ENCODE results near the gene CNTN5. TPM values are rescaled to one million over a fixed set of nuclear protein-coding genes. Genes with fewer than 3 reads are reported as not detected.

Gene CNTN5
- total and polyA plus RNA-seq, 10 of the 15 experiments (the other 5 are each of a cell fraction or from before 2014, with no cell fraction given), result 0.01 TPM; not detected in 9

DNA sequence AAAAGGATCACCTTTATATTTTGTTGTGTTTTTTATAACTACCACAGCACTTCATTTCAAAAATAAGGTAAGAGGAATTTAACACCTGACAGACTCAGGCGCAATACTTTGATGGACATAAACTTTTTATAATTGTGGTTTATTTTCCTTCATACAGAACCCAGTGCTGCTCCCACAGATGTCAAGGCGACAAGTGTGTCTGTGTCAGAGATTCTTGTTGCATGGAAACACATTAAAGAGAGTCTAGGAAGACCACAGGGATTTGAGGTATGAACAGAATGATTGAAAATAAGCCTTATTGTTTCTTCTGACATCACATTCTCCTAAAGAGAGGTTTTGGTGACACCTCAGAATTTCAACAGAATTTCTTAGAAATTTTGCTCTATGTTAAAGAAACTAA, 1287.5 kb downstream of the CNTN5 start:
- BruUV-seq (replicated peaks), result no TSS peak
- FAIRE-seq, result no peak
- WGBS (ENCODE audit: insufficient coverage, insufficient replicate concordance, low lambda C conversion rate, missing lambda C conversion rate), result 45% methylated on average over 2 of the region's 2 CpGs

DNA sequence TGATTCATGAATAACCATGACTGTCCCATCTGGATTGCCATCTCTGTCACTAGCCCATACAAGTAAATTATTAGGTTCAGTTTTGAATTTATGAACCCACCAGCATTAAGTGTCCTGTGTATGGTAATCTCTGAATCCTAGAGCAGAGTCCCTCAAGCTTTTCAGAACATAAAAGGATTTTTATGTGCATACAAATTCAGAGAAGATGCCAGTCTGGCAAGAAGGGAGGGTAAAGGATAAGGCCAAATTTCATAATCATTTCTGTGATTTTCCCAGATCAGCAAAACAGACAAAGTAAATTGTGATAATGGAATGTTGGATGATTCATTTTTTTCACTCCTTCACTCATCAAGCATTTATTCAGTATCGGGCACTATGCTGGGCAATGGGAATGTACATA, 1295.2 kb downstream of the CNTN5 start:
- SMC1A ChIA-PET (ENCODE audit: uncharacterized antibody, unreplicated experiment), result no interaction called here
- H2AFZ ChIP-seq (ENCODE audit: control insufficient read depth, low read depth, low read length), result no peak overlapping the region
- H3K9ac ChIP-seq (ENCODE audit: control insufficient read depth, insufficient read depth, low read length), result no peak overlapping the region
- 11% methylated on average over 1 of the region's 1 CpG for WGBS (ENCODE audit: insufficient coverage, insufficient replicate concordance, low lambda C conversion rate, missing lambda C conversion rate)
- no peak for DNase-seq (ENCODE audit: low read depth, low spot score)
- H3K4me2 ChIP-seq (ENCODE audit: control insufficient read depth, insufficient read depth), result no peak overlapping the region
- no peaks in the 10 kb centered on the region for H3K36me3 ChIP-seq (ENCODE audit: control insufficient read depth in 2 of 2, insufficient read depth in 2 of 2, low read length in 1 of 2)
- in situ Hi-C loops (cut with MboI) (no loop called here), intact Hi-C loops (cut with micrococcal nuclease; ENCODE audit: unreplicated experiment) (no loop called here)
- H4K20me1 ChIP-seq (ENCODE audit: control insufficient read depth, insufficient read depth), result no peaks in the 10 kb centered on the region
- no peak for ATAC-seq
- BruUV-seq (replicated peaks), result no TSS peak
- no peaks in the 10 kb centered on the region for H3K9me3 ChIP-seq (replicated peaks; ENCODE audit: control insufficient read depth, insufficient read depth, low read length)
- H3K79me2 ChIP-seq (ENCODE audit: control insufficient read depth, insufficient read depth, low read length), result no peaks in the 10 kb centered on the region
- POLR2A ChIA-PET, result no interaction called here
- H3K4me1 ChIP-seq (ENCODE audit: control insufficient read depth, insufficient read depth, low read length), result no peaks in the 10 kb centered on the region
- H3K4me3 ChIP-seq, result no peak overlapping the region
- RAD21 ChIA-PET (ENCODE audit: unreplicated experiment), result no interaction called here
- H3K27me3 ChIP-seq (replicated peaks in 1 of 2; ENCODE audit: control insufficient read depth in 2 of 2, insufficient read depth in 2 of 2, low read length in 1 of 2), result no peaks in the 10 kb centered on the region
- no peak for FAIRE-seq
- CTCF ChIA-PET, result no interaction called here
- H3K27ac ChIP-seq (ENCODE audit: control insufficient read depth, insufficient read depth), result no peak overlapping the region
- TF ChIP-seq, protein P1, sequence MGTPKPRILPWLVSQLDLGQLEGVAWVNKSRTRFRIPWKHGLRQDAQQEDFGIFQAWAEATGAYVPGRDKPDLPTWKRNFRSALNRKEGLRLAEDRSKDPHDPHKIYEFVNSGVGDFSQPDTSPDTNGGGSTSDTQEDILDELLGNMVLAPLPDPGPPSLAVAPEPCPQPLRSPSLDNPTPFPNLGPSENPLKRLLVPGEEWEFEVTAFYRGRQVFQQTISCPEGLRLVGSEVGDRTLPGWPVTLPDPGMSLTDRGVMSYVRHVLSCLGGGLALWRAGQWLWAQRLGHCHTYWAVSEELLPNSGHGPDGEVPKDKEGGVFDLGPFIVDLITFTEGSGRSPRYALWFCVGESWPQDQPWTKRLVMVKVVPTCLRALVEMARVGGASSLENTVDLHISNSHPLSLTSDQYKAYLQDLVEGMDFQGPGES (IDR thresholded peaks at IDR 0.05), result no peak
- TF ChIP-seq ATF7 (IDR thresholded peaks at IDR 0.05; ENCODE audit: low read depth), result no peak
- no peak for TF ChIP-seq IRF4 (IDR thresholded peaks at IDR 0.05; ENCODE audit: low read depth, low read length)
- no peak for TF ChIP-seq ZSCAN29 (IDR thresholded peaks at IDR 0.05)
- no peak for TF ChIP-seq PAX8 (IDR thresholded peaks at IDR 0.05)
- no peak for TF ChIP-seq POLR2AphosphoS5 (IDR thresholded peaks at IDR 0.05; ENCODE audit: low read length)
- TF ChIP-seq, protein P2, sequence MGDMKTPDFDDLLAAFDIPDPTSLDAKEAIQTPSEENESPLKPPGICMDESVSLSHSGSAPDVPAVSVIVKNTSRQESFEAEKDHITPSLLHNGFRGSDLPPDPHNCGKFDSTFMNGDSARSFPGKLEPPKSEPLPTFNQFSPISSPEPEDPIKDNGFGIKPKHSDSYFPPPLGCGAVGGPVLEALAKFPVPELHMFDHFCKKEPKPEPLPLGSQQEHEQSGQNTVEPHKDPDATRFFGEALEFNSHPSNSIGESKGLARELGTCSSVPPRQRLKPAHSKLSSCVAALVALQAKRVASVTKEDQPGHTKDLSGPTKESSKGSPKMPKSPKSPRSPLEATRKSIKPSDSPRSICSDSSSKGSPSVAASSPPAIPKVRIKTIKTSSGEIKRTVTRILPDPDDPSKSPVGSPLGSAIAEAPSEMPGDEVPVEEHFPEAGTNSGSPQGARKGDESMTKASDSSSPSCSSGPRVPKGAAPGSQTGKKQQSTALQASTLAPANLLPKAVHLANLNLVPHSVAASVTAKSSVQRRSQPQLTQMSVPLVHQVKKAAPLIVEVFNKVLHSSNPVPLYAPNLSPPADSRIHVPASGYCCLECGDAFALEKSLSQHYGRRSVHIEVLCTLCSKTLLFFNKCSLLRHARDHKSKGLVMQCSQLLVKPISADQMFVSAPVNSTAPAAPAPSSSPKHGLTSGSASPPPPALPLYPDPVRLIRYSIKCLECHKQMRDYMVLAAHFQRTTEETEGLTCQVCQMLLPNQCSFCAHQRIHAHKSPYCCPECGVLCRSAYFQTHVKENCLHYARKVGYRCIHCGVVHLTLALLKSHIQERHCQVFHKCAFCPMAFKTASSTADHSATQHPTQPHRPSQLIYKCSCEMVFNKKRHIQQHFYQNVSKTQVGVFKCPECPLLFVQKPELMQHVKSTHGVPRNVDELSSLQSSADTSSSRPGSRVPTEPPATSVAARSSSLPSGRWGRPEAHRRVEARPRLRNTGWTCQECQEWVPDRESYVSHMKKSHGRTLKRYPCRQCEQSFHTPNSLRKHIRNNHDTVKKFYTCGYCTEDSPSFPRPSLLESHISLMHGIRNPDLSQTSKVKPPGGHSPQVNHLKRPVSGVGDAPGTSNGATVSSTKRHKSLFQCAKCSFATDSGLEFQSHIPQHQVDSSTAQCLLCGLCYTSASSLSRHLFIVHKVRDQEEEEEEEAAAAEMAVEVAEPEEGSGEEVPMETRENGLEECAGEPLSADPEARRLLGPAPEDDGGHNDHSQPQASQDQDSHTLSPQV (IDR thresholded peaks at IDR 0.05), result no peak
- TF ChIP-seq BACH1 (IDR thresholded peaks at IDR 0.05; ENCODE audit: borderline replicate concordance), result no peak
- TF ChIP-seq NFYB (IDR thresholded peaks at IDR 0.05; ENCODE audit: insufficient read depth, low read depth, low read length), result no peak
- TF ChIP-seq PML (IDR thresholded peaks at IDR 0.05; ENCODE audit: low read length), result no peak
- TF ChIP-seq NRF1 (conservative IDR thresholded peaks at IDR 0.05; ENCODE audit: low read depth, low read length), result no peak

More for the DNA sequence above, 1287.5 kb downstream of the CNTN5 start:
- Histone ChIP-seq H3K4me1 (ENCODE audit: control insufficient read depth, insufficient read depth, low read length) (no peaks in the 10 kb centered on the region), H3K27ac (ENCODE audit: control insufficient read depth, insufficient read depth) (no peak overlapping the region), H3K4me3 (no peak overlapping the region), H4K20me1 (ENCODE audit: control insufficient read depth, insufficient read depth) (no peaks in the 10 kb centered on the region), H2AFZ (ENCODE audit: control insufficient read depth, low read depth, low read length) (no peak overlapping the region), H3K9me3 (replicated peaks; ENCODE audit: control insufficient read depth, insufficient read depth, low read length) (no peaks in the 10 kb centered on the region), H3K36me3 (ENCODE audit: control insufficient read depth in 2 of 2, insufficient read depth in 2 of 2, low read length in 1 of 2) (no peaks in the 10 kb centered on the region), H3K9ac (ENCODE audit: control insufficient read depth, insufficient read depth, low read length) (no peak overlapping the region), H3K4me2 (ENCODE audit: control insufficient read depth, insufficient read depth) (no peak overlapping the region), H3K79me2 (ENCODE audit: control insufficient read depth, insufficient read depth, low read length) (no peaks in the 10 kb centered on the region), H3K27me3 (replicated peaks in 1 of 2; ENCODE audit: control insufficient read depth in 2 of 2, insufficient read depth in 2 of 2, low read length in 1 of 2) (no peaks in the 10 kb centered on the region)
- RAD21 ChIA-PET (ENCODE audit: unreplicated experiment), result no interaction called here
- CTCF ChIA-PET, result interaction anchor here (1.3 kb wide), 1 partner anchor 9 kb away, joined by 3 read pairs; no protein-coding TSS in a partner anchor
- DNase-seq (ENCODE audit: low read depth, low spot score) (no peak), ATAC-seq (no peak)
- no peak for TF ChIP-seq SUPT20H (IDR thresholded peaks at IDR 0.05; ENCODE audit: borderline replicate concordance, control insufficient read depth, low read depth, low read length)
- no peak for TF ChIP-seq NR2F1 (conservative IDR thresholded peaks at IDR 0.05)
- TF ChIP-seq, protein P3, sequence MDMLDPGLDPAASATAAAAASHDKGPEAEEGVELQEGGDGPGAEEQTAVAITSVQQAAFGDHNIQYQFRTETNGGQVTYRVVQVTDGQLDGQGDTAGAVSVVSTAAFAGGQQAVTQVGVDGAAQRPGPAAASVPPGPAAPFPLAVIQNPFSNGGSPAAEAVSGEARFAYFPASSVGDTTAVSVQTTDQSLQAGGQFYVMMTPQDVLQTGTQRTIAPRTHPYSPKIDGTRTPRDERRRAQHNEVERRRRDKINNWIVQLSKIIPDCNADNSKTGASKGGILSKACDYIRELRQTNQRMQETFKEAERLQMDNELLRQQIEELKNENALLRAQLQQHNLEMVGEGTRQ (IDR thresholded peaks at IDR 0.05; ENCODE audit: borderline replicate concordance, low read depth, low read length), result no peak
- TF ChIP-seq RELA (IDR thresholded peaks at IDR 0.05; ENCODE audit: borderline replicate concordance, partially characterized antibody), result no peak
- no peak for TF ChIP-seq ATF7 (IDR thresholded peaks at IDR 0.05; ENCODE audit: low read depth)
- TF ChIP-seq NFYA (IDR thresholded peaks at IDR 0.05; ENCODE audit: borderline replicate concordance, low read depth, low read length), result no peak
- POLR2A ChIA-PET, result no interaction called here
- in situ Hi-C loops (cut with MboI), result no loop called here
- SMC1A ChIA-PET (ENCODE audit: uncharacterized antibody, unreplicated experiment), result no interaction called here
- intact Hi-C loops (cut with micrococcal nuclease; ENCODE audit: unreplicated experiment), result no loop called here
